ENCODE results near the gene ZFHX3.
"Not testable (repeated sequence)": the region's sequence is repeated elsewhere in the genome, so short reads cannot be mapped to it uniquely, and the experiment has no call there.

ZFHX3 gene

GRCh38 chr16:73015612-73016487, 32.1 kb downstream of the ZFHX3 start:
- H3K36me3 ChIP-seq (ENCODE audit: insufficient read depth, low read length) = no peaks in the 10 kb centered on the region
- peaks cover 10% of the 10 kb centered on the region for H3K9me3 ChIP-seq (ENCODE audit: low read length)
- no peak overlapping the region for H2AFZ ChIP-seq (ENCODE audit: low read depth, low read length)
- peaks cover 22% of the 10 kb centered on the region for H3K4me1 ChIP-seq (ENCODE audit: insufficient read depth, low read length)
- H3K4me3 ChIP-seq (ENCODE audit: low read length) = no peak overlapping the region
- no peaks in the 10 kb centered on the region for H3K27me3 ChIP-seq (ENCODE audit: insufficient read depth, low read length)

- peaks cover 10% of the 10 kb centered on the region for H3K9me3 ChIP-seq (ENCODE audit: low read length)
- peaks cover 15% of the 10 kb centered on the region for H3K4me1 ChIP-seq (ENCODE audit: insufficient read depth, low read length)
Observed at GRCh38 chr16:73014768-73015167, 33.2 kb downstream of the ZFHX3 start.

GRCh38 chr16:73013974-73014373, 34.0 kb downstream of the ZFHX3 start:
- Histone ChIP-seq H2AFZ (ENCODE audit: low read depth, low read length) (no peak overlapping the region), H3K9me3 (ENCODE audit: low read length) (peaks cover 10% of the 10 kb centered on the region), H3K4me1 (ENCODE audit: insufficient read depth, low read length) (peaks cover 7% of the 10 kb centered on the region), H3K36me3 (ENCODE audit: insufficient read depth, low read length) (no peaks in the 10 kb centered on the region), H3K4me3 (ENCODE audit: low read length) (no peak overlapping the region), H3K27me3 (ENCODE audit: insufficient read depth, low read length) (no peaks in the 10 kb centered on the region)

More at GRCh38 chr16:73014768-73015167, 33.2 kb downstream of the ZFHX3 start:
- Histone ChIP-seq H2AFZ (ENCODE audit: low read depth, low read length) (no peak overlapping the region), H3K4me3 (ENCODE audit: low read length) (no peak overlapping the region), H3K36me3 (ENCODE audit: insufficient read depth, low read length) (no peaks in the 10 kb centered on the region), H3K27me3 (ENCODE audit: insufficient read depth, low read length) (no peaks in the 10 kb centered on the region)

GRCh38 chr16:73012341-73012740, 35.6 kb downstream of the ZFHX3 start:
- H3K27me3 ChIP-seq (ENCODE audit: insufficient read depth, low read length) = no peaks in the 10 kb centered on the region
- no peak overlapping the region for H3K4me3 ChIP-seq (ENCODE audit: low read length)
- H3K4me1 ChIP-seq (ENCODE audit: insufficient read depth, low read length) = peaks cover 2% of the 10 kb centered on the region
- H3K9me3 ChIP-seq (ENCODE audit: low read length) = peaks cover 10% of the 10 kb centered on the region
- no peak overlapping the region for H2AFZ ChIP-seq (ENCODE audit: low read depth, low read length)
- H3K36me3 ChIP-seq (ENCODE audit: insufficient read depth, low read length) = no peaks in the 10 kb centered on the region

GRCh38 chr16:73011926-73012325, 36.0 kb downstream of the ZFHX3 start:
- H3K4me3 ChIP-seq (ENCODE audit: low read length) = no peak overlapping the region
- no peaks in the 10 kb centered on the region for H3K36me3 ChIP-seq (ENCODE audit: insufficient read depth, low read length)
- no peaks in the 10 kb centered on the region for H3K27me3 ChIP-seq (ENCODE audit: insufficient read depth, low read length)
- no peak overlapping the region for H2AFZ ChIP-seq (ENCODE audit: low read depth, low read length)
- peaks cover 10% of the 10 kb centered on the region for H3K9me3 ChIP-seq (ENCODE audit: low read length)
- H3K4me1 ChIP-seq (ENCODE audit: insufficient read depth, low read length) = peaks cover 2% of the 10 kb centered on the region

GRCh38 chr16:73010150-73010676, 37.7 kb downstream of the ZFHX3 start:
- Histone ChIP-seq H3K27me3 (ENCODE audit: insufficient read depth, low read length) (no peaks in the 10 kb centered on the region), H2AFZ (ENCODE audit: low read depth, low read length) (no peak overlapping the region), H3K4me3 (ENCODE audit: low read length) (no peak overlapping the region), H3K4me1 (ENCODE audit: insufficient read depth, low read length) (peaks cover 2% of the 10 kb centered on the region), H3K36me3 (ENCODE audit: insufficient read depth, low read length) (no peaks in the 10 kb centered on the region), H3K9me3 (ENCODE audit: low read length) (peaks cover 8% of the 10 kb centered on the region)

GRCh38 chr16:73009710-73010109, 38.2 kb downstream of the ZFHX3 start:
- H3K36me3 ChIP-seq (ENCODE audit: insufficient read depth, low read length); H2AFZ ChIP-seq (ENCODE audit: low read depth, low read length); H3K4me3 ChIP-seq (ENCODE audit: low read length); H3K4me1 ChIP-seq (ENCODE audit: insufficient read depth, low read length); H3K27me3 ChIP-seq (ENCODE audit: insufficient read depth, low read length); H3K9me3 ChIP-seq (ENCODE audit: low read length): not testable (repeated sequence)

- Histone ChIP-seq H2AFZ (ENCODE audit: low read depth, low read length) (no peak overlapping the region), H3K9me3 (ENCODE audit: low read length) (peaks cover 10% of the 10 kb centered on the region), H3K27me3 (ENCODE audit: insufficient read depth, low read length) (no peaks in the 10 kb centered on the region), H3K4me3 (ENCODE audit: low read length) (no peak overlapping the region), H3K4me1 (ENCODE audit: insufficient read depth, low read length) (peaks cover 2% of the 10 kb centered on the region), H3K36me3 (ENCODE audit: insufficient read depth, low read length) (no peaks in the 10 kb centered on the region)
Observed at GRCh38 chr16:73006026-73006425, 41.9 kb downstream of the ZFHX3 start.

GRCh38 chr16:73002866-73003265, 45.1 kb downstream of the ZFHX3 start:
- H3K27me3 ChIP-seq (ENCODE audit: insufficient read depth, low read length) = no peaks in the 10 kb centered on the region
- H3K9me3 ChIP-seq (ENCODE audit: low read length) = peaks cover 11% of the 10 kb centered on the region
- H2AFZ ChIP-seq (ENCODE audit: low read depth, low read length) = no peak overlapping the region
- no peaks in the 10 kb centered on the region for H3K36me3 ChIP-seq (ENCODE audit: insufficient read depth, low read length)
- H3K4me3 ChIP-seq (ENCODE audit: low read length) = no peak overlapping the region
- H3K4me1 ChIP-seq (ENCODE audit: insufficient read depth, low read length) = peaks cover 12% of the 10 kb centered on the region

- no peaks in the 10 kb centered on the region for H3K36me3 ChIP-seq (ENCODE audit: insufficient read depth, low read length)
- H2AFZ ChIP-seq (ENCODE audit: low read depth, low read length) = no peak overlapping the region
- peaks cover 9% of the 10 kb centered on the region for H3K9me3 ChIP-seq (ENCODE audit: low read length)
- peaks cover 12% of the 10 kb centered on the region for H3K4me1 ChIP-seq (ENCODE audit: insufficient read depth, low read length)
- H3K27me3 ChIP-seq (ENCODE audit: insufficient read depth, low read length) = no peaks in the 10 kb centered on the region
- no peak overlapping the region for H3K4me3 ChIP-seq (ENCODE audit: low read length)
Observed at GRCh38 chr16:73000907-73001521, 46.9 kb downstream of the ZFHX3 start.

- Histone ChIP-seq H3K4me3 (ENCODE audit: low read length) (no peak overlapping the region), H3K36me3 (ENCODE audit: insufficient read depth, low read length) (no peaks in the 10 kb centered on the region), H3K9me3 (ENCODE audit: low read length) (peaks cover 8% of the 10 kb centered on the region), H2AFZ (ENCODE audit: low read depth, low read length) (no peak overlapping the region), H3K27me3 (ENCODE audit: insufficient read depth, low read length) (no peaks in the 10 kb centered on the region), H3K4me1 (ENCODE audit: insufficient read depth, low read length) (peaks cover 12% of the 10 kb centered on the region)
Observed at GRCh38 chr16:73000020-73000906, 47.7 kb downstream of the ZFHX3 start.

GRCh38 chr16:72999541-73000019, 48.3 kb downstream of the ZFHX3 start:
- no peaks in the 10 kb centered on the region for H3K27me3 ChIP-seq (ENCODE audit: insufficient read depth, low read length)
- peaks cover 7% of the 10 kb centered on the region for H3K9me3 ChIP-seq (ENCODE audit: low read length)
- no peak overlapping the region for H2AFZ ChIP-seq (ENCODE audit: low read depth, low read length)
- no peaks in the 10 kb centered on the region for H3K36me3 ChIP-seq (ENCODE audit: insufficient read depth, low read length)
- H3K4me1 ChIP-seq (ENCODE audit: insufficient read depth, low read length) = peaks cover 12% of the 10 kb centered on the region
- no peak overlapping the region for H3K4me3 ChIP-seq (ENCODE audit: low read length)

Data from neuron (in vitro differentiated cells).